Erythroblast (primary cell): ENCODE data around the gene SPATS2L.

ENCODE experiments used
- GATA1 ChIP-seq: IDR thresholded peaks from 2 replicates; pipeline ENCODE4 v1.6.1; 2011; ENCODE audit warnings: low read depth, mild to moderate bottlenecking, control low read depth, low read length, moderate library complexity
- POLR2A ChIP-seq: IDR thresholded peaks from 2 replicates; pipeline ENCODE4 v1.6.1; 2011; ENCODE audit warnings: mild to moderate bottlenecking, low read length

GRCh38 chr2:200373231-200373630 lies 66.7 kb downstream of the SPATS2L start:
- TF ChIP-seq POLR2A (no peak), GATA1 (no peak)
